HG02610 (cell line): ENCODE data around the gene LDLRAD4.

Experiments used
- ATAC-seq: cut with Tn5 transposase; IDR thresholded peaks from one replicate; pipeline ENCODE4 v1.9.1; 2021; ENCODE audit warnings: mild to moderate bottlenecking, moderate library complexity; ENCODE audit not compliant: unreplicated experiment

LDLRAD4 gene

DNA sequence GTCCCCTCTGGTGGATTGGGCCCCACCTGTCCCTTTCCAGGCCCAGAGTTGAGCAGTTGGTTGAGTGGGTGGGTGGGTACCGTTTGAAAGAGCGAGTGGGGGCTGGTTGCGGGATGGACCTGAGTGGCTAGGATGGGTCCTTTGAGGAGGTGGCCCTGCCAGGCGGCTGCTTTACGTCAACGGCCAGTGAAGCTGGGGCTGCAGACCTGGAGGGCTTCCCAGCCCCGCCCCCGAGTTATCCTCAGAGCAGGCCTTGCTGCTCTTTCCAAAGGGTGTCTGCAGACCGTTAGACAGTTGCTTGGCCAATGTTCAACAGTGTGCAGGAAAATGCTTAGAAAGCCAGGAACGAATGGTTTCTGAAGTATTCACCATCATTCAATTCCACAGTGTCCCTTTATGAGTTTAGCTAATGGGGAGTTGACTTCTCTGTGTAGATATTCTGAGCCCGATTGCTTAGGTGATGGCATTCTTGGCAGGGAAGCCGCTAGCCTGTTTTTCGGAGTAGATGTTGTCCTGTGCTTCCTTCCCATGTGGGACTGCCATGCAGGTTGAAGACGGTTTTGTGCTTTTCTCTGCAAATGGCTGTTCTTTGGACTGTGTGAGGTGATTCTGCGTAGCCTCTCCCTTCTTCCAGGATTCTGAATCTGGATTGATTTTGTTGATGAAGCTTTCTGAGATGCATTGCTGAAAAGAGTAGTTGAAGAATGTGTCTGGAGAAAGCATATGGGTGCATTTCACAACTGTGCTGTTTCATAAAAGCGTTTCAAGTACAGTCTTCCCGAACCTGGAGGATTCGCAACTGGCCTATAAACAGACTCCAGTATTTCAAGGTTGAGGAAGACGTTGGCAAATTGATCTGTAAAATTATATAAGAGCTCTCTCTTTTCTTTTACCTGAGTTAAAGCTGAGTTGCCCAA is 45.8 kb downstream of the LDLRAD4 start:
- no peak for ATAC-seq

DNA sequence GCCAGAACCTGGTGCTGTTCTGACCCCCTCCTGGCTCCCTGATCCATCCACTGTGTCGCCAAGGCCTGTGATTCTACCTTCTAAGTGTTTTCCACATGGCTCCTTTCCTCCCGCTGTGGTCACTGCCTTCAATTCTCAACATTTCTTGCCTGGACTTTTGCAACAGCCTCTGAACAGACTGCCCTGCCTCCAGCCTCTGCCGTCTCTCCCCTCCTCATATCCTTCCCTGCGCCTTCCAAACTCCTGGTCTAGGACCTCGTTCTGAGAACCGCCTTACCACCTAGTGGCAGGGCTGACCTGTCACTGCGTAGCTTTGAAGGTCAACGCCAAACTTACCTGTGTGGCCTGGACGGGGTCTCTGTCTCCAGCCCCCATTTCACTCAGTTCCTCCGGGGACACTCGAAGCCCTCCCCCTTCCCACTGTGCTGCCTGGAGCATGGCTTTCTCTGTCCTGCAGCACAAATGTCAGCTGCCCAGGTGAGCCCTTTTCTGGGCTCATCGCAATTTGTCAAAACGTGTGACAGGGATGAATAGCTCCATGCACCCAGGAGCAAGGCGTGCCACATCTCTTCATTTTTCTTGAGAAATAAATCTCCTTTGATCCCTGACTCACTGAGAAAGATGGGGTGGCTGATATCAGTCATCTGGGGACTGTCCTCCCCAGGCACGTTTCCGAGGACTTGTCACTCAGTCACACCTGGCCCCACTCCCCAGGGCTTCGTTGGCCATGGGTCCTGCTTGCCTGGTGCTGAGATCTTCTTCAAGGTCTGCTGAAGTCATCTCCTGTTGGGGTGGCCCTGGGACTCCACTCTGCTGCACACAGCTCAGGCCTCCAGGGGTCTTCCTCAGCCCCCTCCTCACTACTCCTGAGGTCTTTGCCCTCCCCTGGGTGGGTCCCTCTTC is 46.7 kb downstream of the LDLRAD4 start:
- ATAC-seq, result no peak

DNA sequence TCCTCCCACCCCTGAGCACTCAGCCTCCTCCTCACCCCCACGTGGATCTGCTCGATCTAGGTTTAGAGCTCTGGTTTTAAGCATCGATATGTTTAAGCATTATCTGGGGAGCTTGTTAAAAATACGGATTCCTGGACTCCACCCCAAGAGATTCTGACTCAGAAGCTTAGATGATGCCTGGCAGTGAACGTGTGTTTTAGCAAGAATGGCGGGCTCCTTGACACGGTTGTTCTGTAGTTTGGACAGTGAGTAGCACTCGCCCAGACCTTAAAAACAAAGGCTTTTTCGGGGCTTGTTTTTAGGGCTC is 47.3 kb downstream of the LDLRAD4 start:
- no peak for ATAC-seq

DNA sequence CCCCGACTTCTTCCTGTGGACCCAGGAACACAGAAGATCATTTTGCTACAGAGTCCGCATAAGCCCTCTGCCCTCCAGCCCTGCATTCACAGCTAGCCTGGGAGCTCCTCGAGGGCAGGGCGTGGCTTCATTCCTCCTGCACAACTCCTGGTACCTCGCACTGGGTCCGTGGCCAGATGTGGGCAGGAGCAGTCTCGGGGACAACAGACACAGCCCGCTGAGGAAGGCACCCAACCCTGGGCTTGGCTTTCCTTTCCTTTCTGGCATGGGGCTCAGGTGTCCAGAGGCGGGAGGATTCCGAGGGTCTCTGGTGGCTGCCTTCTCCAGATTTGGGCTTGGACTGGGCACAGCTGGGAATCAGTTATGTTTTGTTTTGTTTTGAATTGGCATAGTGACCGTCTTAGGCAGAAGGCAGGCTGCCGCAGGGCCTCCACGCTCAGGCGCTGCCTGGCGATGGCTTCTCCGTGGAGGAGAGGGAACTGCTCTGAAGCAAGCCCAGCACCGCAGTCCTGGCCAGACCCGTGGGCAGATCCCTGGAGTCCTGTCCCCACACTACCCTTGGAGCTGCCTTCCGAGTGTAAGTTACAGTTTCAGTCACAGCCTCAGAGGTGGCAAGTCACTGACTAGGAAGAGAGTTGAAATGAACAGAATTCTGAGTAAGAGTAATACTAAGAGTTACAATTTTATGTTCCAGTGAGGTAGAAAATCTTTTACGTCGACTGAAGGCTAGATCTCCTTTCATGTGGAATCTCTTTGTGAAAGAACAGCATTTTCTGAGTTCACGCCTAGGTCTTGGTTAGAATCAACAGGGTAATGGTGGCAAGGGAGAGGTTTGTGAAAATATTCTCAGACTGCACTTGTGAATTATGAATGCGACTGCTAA is 47.9 kb downstream of the LDLRAD4 start:
- no peak for ATAC-seq

DNA sequence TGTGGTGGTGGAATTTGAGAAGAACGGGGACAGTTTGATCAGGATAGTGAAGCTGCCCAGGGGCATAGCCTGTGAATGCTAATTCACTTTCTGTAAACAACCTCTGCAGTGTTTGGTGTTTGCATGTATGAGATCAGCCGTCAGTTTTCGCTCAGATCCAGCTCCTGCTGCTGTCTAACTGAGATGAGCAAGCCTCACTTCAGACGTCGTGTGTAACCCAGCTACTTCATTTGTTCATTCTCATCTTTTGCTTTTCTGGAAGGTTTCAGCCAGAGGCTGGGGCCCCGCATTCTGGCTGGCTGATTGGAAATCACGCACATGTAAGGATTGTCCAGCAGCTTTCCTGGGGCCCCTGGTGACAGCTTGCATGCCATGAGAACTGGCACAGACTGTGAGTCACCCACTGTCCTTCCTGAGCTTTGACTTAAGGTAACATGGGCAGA is 48.9 kb downstream of the LDLRAD4 start:
- no peak for ATAC-seq

DNA sequence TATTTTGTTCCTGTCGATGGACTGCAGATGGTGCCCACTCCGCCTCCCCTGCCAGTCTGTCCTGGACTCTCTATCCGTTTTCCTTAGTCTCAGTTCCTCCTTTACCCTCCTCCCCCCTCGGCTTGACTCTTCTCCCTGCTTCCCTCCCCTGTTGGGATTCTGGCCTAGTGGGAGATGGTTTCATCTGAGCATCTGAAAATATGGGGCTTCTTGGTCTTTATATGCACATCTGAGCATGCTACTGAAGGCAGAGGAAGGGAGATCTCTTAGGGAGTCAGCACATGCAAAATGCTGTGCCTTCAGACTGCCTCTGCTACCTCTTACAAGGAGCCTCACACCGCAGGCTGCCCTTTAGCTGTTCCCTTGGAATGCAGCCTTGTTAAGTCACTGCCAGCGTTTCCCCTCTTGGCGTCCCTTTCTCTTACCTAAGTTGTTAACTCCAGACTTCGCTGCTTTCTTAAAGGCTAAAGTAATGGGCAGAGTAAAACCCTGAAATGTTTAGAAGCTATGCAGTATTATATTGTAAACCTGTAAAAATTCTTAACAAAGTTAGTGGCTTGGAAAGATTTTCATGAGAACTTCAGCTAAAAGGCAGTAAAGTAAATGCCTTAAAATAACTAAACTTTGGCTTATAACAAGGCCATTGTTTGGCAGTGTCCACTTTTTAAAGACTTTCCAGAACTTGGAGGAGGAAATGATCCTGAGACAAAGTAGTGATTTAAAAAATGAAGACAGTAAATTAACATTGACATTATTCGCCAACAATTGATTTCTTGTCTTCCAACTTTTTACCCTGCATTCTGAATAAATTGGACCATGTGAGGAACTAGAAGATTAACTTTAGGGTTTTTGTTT is 49.8 kb downstream of the LDLRAD4 start:
- no peak for ATAC-seq

DNA sequence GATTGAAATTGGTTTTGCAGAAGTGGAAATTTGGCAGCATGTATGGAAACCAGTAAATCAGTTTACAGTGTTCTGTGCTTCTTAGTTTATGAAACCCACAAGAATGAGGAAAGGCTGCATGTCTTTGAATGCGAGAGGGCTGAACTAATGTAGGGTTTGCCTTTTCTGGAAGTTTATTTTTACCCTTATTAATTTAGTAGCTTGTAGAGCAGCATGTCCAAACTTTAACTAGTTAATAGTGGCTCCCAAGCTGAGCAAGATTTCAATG is 50.4 kb downstream of the LDLRAD4 start:
- no peak for ATAC-seq

DNA sequence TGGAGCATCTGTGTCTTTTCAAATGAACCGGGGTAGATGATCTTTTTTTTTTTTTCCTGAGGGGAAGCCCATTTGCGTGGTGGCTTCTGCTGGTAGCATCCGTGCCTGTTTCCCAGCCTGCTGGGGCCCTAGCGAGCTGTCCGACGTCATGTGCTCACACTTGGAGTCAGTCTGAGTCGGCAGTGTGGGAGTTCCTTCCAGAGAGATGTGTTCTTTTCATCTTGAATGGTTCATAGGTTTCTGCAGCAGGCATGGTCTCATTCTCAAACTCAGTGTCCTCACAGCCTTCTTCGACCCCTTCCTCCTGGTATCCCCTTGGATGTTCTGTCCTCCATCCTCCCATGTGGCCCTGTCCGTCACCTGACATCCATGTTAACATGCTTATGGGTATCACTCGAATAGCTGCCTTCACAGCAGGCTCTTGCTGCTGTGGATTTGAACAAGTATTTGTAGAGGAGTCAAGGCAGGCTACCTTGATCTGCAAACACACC is 51.0 kb downstream of the LDLRAD4 start:
- ATAC-seq, result no peak

DNA sequence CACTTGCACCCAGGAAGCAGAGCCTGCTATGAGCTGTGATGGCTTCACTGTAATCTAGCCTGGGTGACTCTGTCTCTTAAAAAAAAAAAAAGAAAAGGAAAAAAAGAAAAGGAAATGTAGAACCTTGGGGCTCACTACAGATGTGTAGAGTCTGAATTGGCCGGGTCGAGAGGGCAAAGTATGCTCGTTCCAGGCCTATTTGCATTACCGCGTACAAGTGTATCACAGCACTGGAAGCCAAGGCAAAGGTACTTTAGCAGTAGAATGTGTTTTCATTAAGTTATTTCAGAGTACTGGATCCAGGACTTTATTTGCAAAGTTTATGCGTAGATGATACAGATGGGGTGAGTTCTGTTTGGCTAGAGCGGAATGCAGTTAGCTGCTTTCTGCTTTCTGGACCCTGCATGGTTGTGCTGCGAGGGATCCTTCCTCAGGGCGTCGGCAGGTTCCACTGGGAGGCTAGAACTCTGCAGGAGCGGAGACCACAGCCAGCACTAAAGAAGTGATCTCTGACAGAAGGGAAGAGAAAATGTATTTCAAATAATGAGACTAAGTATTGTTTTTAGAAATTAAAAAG is 51.8 kb downstream of the LDLRAD4 start:
- ATAC-seq, result no peak

DNA sequence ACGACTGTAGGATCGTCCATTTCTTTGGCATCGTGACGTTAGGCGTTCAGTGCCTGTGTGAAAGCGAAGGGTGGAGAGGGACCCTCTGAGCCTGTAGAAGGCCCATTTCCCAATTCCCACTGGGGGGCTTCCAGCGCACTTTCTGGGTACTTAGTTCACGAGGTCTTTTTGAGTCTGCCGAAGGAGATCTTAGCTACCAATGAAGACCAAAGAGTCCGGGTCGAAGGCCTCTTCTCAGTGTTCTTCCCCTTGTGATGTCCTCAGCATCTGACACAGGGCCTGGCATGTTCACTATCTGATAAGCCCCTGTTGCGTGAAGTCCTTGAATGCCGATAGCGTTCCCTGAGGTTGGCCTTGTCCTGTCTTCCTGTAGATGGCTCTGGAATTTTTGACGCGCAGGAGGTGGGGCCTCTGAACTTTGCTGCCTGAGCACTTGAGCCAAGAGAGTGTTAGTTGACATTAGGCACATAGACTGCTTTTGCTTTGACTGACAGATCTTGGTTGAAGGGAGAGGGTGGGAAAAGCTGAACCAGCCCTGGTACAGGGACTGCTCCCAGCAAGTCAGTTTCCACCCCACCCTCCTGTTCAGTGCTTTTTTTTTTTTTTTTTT is 52.8 kb downstream of the LDLRAD4 start:
- no peak for ATAC-seq

DNA sequence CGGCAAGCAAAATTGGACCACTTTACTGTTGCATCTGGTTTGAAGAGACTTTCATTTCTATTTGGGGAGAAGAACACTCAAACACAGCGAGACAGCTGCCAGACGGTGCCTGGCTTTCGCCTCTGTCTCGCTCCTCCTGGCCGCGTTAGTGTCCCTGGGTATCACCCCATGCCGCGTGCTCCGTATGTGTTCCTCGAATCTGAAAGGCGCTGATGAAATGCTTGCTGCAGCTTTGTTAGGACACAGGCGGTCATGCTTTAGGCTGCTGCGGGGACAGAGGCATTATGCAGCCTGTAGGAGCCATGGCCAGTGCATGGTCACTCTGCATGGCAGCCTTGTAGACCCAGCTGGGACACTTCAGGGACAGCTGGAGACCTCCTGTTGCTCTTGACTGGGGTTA is 53.9 kb downstream of the LDLRAD4 start:
- no peak for ATAC-seq

DNA sequence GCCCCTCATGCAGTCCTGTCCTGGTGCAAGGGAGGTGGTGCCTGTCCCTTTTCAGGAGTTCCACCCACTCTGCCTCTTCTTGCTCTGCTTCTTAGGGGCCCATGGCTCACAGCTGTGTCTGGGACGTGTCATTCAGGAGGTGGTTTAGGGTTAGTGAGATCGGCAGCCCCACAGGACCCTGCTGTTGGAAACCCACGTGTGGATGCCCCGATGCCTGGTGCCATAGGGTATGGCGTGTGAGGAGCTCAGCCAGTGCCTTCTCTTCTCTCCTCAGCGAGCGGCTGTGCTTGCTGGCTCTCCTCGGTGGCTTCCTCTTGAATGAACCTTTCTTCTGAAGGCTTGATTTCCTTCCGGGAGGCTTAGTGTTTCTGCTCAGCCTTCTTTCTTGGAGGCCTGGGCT is 55.2 kb downstream of the LDLRAD4 start:
- ATAC-seq, result no peak

DNA sequence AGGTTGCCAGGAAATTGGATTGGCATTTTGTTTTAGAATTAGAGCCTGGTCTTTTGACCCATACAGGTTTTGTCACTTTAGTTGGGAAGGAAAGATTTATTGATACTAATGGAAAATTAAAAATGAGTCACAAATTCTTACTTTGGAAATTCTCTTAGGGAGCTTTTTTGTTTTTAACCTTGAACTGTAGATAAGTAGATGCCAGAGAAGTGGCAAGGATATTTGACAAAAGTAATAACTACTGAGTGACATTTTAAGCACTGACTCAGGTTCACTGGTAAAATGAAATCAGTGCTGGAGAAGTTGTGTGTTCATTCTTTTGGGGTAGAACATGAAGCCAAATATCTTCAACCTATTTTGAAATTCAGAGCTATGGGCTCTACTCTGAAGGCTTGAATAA is 56.5 kb downstream of the LDLRAD4 start:
- ATAC-seq, result no peak

DNA sequence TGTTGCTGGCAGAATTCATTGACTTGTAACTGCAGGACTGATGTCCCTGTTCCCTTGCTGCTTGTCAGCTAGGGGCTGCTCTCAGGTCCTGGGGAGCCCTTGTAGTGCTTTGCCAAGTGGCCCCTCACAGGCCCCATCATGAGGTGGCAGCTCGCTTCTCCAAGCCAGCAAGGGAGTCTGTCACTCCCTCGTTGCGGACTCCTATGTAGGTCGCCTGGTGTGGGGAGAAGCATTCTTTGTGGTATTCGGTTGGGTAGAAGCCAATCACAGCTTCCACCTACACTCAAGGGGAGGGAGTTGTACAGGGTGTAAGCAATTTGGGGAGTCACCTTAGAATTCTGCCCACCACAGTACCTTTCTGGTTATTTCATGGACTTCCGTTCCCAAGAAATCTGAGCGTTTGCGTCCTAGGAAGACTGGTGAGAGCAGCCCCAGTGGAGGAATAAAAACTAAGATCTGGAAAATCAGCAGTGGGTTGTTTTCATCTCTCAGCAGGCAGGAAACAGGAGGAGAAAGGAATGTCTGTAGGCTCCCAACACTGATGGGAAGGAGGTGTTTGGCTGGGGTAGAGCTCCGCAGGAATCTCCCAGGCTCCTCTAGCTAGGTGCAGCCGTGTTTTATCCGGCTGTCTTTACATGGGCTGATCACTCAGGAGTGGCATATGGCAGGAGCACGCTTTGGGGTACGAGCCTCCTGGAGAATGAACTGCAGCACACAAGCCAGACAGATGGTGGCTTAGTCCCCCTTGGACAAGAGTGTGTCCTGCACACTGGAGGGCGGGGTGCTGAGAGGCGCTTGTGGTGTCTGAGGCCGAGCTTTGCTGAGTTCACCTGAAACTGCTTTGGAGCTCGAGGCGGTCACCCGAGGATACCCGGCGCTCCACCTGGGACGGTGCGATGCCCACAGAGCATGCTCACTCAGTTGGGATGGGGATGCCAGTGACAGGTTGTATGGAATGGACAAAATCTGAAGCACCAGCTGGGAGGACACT is 58.3 kb downstream of the LDLRAD4 start:
- ATAC-seq, result no peak

DNA sequence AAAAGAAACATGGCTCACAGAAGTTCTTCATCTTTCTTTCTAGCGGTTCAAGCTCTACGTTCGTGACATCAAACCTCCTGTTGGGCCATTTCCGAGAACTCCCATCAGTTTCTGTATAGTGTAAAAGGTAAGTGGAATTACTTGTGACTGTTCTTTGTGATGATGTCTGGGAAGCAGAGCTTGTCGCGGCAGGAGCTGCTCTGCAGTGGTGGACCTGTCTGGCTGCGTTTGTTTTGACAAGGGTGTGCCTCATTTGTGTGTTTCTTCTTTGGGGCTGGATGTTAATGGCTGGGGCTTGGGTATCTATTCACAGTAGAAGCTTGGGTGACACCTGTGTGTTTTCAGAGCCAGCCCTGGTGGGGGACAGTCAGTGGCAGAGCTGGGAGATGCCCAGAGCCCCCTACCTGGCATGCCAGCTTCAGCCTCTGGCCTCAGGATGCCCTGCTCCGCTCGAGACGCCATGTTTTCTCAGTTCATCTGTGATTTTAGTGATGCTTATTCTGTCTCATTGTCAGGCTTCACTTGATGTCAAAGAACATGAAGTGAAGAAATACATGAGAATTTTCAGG is 59.6 kb downstream of the LDLRAD4 start:
- ATAC-seq, result no peak

DNA sequence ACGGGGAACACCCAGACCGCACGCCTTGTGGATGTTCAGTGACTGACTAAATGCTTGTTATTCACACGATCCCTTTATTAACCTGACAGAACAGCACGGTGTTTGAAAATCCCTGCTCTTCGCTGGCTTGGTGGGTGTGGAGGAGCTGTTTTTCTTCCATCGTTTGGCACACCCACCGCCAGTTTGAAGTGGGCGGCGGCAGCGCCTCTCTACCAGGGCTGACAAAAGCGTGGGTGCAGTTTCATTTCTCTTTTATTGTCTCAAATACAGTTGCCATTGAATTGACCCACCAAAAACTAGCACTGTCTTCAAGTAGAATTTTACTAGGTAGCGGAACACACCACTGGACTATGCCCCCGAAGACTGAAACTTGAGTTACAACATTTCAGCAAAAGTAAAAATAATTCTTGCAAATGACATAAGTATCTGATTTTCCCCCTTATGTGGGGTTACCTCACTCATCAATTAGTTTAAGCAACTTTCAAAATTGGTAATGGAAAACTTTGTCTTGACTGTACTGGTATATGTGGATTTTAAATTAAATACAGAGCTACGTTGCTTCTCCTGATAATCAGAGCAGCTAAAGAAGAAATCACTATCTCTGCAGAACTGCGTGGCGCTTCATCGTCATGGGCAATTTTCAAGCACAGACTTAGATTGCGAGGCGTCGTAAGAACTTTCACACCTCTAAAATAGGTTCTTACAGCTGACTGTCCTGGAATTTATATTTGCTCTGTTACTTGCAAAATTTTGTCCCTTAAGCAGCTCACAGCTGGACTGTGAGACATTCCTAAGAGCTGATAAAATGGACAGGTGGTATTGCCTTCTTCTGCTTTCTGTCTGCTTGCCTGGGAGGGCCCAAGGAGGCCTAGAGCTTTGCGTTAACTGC is 60.9 kb downstream of the LDLRAD4 start:
- no peak for ATAC-seq
